Sciatic nerve (tissue), 2 donors: ENCODE results near the gene FLYWCH1. TPM values are rescaled to one million over a fixed set of nuclear protein-coding genes. Genes with fewer than 3 reads are reported as not detected.

ENCODE experiments used
- ATAC-seq: fragments of 200-7000 bp; cut with Tn5 transposase; one replicate; pipeline ENCODE4 v1.9.1; 2020; ENCODE audit warnings: mild to moderate bottlenecking, moderate library complexity
- DNase-seq: peaks from one replicate; pipeline ENCODE4 v3.0.0-alpha.2; 2020; ENCODE audit warnings: low spot score
- intact Hi-C: fragments of 100-400 bp; cut with DNase I; formaldehyde crosslinking; loops from one replicate; pipeline ENCODE4 v1.14.2; 2022
- total RNA-seq: library from RNA; stranded (reverse); fragmentation: NEBNext Ultra II Directional; extraction: Animal tissue kit (Norgen Biotek cat#: 25700); gene quantifications from one replicate; pipeline ENCODE4 v1.2.1, GENCODE V29; 2021
- donor health status: DM: no; HTN: no; CAD: no.
- donor health status: DM: no; HTN: no; CAD: no.

The FLYWCH1 gene
- total RNA-seq, 1 donor from 2014 or later = 72.5 TPM

DNA sequence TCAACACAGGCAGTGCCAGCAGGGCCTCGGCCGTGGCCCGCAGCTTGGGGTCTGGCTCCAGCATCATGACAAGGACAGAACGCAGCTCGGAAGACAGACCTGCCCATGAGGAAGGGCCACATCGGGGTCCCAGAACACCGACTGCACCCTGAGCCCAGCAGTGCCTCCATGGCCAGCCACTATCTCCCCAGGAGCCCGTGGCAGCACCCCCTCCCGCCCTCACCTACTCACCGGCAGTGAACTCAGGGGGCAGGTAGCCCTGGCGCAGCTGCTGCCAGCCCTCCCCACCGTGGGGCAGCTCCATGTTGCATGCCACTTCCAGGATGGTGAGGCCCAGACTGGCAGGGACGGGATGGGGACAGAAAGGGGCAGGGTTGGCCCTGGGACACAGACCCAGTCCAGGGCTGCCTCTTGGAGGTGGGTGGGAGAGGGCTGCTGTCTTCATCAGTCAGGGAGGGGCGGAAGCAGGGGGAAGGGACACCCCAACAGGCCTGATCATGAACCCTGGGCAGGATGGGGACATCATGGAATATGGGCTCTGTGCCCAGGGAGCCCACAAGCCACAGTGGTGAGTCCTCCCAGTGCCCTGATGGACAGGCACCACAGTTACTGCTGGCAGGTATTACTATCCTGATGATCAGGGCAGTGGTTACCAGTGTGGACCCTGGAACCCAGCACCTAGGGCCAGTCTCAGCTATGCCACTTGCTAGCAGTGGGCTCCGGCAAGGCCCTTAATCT is 62.8 kb downstream of the FLYWCH1 start:
- ATAC-seq (no peak), DNase-seq (no peak)
- intact Hi-C loops = no loop called here

DNA sequence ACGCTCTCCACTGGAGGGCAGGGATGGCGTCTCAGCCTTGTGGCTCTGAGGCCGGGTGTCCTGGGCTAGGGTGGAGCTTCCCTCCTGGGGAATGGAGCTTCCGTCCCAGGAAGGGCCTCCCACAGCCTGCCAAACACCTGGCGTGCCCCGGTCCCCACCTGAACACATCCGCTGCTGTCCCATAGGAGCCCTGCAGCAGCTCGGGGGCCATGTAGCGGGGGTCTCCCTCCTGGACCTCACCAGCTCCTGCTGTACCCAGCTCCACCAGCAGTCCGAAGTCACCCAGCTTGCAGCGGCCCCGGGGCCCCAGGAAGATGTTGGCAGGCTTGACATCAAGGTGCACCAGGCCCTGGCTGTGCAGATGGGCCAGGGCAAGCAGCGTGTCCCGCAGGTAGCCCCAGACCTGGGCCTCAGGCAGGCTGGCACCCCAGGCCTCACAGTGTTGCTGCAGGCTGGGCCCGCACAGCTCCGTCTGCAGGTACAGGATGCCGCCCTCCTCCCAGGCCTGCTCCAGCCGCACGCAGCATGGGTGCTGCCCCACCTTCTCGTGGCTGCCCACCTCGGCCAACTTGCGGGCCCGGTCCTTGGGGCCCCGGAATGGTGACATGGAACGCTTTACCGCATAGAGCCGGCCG is 63.5 kb downstream of the FLYWCH1 start:
- ATAC-seq (no peak), DNase-seq (no peak)
- intact Hi-C loops = no loop called here

DNA sequence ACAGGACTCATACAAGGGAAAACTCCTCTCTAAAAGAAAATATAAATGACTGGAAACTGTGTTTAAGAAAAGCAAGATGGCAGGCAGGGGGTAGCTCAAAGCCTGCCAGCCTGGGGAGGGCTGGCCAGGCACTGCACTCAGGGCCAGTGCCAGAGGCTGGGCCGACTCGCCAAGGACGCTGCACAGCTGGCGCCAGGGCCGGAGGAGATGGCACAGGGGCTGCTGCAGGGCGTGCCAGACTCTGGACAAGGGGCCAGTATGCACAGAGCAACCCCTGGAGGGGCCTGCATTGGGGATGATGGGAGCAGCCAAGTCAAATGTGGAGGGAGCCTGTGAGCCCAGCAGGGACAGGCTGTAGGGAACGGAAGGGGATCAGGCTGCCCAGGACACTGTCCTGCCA is 64.5 kb downstream of the FLYWCH1 start:
- ATAC-seq = no peak
- no peak for DNase-seq
- intact Hi-C loops = no loop called here

DNA sequence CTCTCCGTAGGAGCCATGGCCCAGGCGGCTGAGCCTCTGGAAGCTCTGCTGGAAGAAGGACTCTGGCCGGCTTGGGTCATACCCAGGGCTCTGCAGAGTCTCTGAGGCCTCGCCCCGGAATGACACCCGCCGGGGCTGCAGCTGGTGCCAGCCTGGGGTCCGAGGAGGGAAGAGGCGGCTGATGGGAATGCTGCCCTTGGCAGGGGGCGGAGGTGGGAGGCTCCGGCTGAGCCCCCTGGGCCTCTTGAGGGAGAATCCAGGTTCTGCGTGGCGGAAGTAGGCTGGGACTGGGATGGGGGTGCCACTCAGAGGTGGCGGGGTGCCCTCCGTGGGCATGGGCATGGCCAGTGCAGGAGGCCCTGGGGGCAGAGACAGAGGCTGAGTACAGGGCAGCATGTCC is 64.9 kb downstream of the FLYWCH1 start:
- intact Hi-C loops = no loop called here
- no peak for DNase-seq
- no peak for ATAC-seq

DNA sequence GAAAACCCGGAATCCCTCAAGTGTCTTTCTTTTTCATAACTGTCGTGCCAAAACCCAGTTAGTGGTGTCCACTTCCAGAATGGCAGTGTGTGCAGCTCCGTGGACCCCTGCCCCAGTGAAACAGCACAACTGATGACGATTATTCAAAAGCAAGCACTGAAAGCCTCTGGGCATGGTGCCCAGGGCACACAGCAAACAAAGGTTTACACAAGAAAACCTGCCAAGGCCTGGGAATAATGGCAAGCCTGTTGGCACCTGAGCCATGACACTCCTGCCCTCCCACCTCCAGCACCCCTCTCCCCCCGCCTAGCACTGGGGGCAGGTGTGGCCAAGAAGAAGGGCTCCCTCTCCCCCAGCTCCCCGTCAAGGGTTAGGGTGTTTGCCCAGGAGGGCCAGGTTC is 65.7 kb downstream of the FLYWCH1 start:
- DNase-seq (no peak), ATAC-seq (no peak)
- intact Hi-C loops = no loop called here

DNA sequence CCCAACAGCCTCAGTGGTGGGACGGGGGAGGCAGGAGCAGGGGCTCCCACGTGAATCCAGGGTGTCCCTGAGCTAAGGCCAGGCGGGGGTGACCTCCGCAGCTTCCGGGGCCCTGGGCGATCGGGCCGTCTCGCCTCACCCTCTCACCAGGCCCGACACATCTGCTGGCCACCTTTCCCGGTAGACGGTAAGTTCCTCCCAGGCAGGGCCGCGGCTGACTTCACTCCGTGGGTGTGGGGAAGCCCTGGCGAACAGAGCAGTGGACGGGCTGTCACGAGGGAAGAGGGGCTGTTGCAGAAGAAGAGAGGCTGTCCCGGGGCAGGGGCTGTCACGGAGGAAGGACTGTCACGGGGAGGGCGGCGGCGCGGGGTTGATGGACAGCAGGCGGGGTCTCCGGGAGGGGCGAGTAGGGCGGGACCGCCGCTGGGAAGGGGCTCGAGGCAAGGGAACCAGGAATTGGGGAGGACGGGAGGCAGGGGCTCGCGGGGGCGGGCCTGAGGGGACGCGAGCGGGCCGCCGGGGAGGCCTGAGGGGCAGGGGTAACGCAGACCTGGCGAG is 68.0 kb downstream of the FLYWCH1 start:
- intact Hi-C loops = no loop called here
- no peak for DNase-seq
- ATAC-seq = no peak

DNA sequence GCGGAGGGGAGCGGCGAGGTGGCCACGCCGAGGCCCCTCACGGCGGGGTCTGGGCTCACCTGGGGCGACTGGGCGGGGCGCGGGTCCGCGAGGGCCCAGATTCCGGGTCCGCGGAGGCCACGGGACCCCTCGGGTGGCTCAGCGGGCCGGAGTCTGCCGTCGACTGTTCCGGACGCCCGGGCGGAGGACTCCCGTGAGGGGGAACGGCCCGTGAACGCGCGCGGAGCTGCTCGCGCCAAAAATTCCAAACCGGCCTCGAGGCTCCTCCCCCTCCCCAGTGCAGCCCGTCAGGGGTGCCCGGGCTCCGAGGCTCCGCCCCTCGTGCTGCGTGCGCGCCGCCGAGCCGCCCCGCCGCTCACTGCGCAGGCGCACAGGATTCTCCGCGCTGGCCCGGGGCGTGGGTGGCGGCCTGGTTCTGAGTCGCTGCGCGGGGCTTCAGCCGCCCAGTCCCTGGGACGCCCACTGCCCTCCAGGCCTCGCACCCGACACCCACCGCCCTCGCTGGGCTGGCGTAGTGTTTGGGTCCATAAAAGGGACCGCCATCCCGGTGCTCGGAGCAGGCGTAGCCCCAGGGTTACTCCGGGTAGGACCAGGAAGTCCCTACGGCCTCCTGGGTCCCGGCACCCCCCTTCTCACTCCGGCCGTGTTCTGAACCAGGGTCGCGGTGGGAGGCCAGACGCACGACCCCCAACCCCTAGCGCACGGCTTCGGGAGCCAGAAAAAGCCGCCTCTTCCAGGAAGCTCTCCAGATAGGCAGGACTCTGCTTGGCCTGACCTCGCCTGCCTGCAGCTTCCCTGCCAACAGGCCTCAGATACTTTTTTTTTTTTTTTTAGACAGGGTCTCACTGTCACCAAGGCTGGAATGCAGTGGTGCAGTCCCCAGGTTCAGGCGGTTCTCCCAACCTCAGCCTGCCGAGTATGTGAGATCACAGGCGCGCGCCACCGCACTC is 68.8 kb downstream of the FLYWCH1 start, which contains the start of gene PKMYT1:
TSS of gene PKMYT1 (minus strand) at position 220 of the 950 bp plus-strand sequence. CDS start 789 bp downstream, outside the sequence.
- DNase-seq (peak; percentile 95), ATAC-seq (peak; percentile 95)
- intact Hi-C loops = no loop called here

DNA sequence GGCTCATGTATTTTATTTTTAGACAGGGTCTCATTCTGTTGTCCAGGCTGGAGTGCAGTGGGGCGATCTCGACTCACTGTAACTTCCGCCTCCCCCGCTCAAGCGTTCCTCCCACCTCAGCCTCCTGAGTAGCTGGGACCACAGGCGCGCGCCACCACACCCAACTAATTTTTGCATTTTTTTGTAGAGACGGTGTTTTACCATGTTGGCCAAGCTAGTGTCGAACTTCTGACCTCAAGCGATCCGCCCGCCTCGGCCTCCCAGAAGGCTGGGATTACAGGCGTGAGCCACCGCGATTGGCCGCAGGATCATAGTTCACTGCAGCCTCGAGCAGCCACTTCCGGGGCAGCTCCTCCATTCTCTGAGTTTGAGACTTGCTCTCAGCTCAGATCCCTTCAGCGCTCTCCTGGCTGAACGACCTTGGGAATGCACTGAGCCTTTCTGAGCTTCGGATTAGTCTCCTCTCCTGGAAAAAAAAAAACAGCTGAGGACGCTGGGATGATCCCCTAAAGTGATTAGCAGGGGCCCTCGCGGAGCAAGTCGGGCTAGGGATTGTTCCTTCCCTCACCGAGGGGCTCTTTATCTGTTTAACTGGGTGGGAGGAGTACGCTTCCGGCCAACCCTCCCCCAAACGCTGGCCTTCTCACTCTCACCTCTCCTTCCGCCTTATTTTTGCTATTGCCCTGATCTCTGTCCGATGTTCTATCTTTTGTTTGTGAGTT is 69.6 kb downstream of the FLYWCH1 start:
- intact Hi-C loops = no loop called here
- ATAC-seq = no peak
- DNase-seq = no peak

DNA sequence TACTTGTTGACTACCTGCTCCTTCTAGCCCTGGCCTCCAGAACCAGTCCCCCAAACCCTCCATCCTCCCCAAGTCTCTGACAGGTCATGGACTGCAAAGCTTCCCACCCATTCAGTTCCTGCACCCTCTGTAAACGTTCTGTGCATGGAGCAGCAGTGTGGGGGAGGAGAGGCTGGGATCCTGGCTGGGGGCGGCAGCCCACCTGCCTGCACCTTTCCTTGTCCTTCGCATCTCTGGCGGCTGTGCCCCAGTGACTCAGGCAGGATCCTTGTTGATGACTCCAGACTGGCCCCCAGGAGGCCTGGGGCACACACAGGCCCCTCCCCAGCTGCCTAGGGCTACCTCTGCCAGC is 70.1 kb downstream of the FLYWCH1 start:
- intact Hi-C loops = no loop called here
- DNase-seq (no peak), ATAC-seq (no peak)

DNA sequence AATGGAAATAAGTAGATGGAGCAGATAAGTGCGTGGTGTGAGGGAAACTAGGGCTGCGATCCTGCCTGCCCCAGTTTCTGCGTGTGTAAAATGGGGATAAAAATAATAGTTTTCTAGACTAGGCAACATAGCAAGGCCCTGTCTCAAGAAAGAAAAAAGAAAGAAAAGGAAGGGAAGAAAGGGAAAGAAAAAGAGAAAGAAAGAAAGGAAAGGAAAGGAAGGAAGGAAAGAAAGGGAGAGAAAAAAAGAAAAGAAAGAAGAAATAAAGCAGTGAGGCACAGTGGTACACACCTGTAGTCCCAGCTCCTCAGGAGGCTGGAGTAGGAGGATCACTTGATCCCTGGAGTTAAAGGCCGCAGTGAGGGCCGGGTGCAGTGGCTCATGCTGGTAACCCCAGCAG is 70.7 kb downstream of the FLYWCH1 start:
- DNase-seq = no peak
- no peak for ATAC-seq
- intact Hi-C loops = no loop called here

DNA sequence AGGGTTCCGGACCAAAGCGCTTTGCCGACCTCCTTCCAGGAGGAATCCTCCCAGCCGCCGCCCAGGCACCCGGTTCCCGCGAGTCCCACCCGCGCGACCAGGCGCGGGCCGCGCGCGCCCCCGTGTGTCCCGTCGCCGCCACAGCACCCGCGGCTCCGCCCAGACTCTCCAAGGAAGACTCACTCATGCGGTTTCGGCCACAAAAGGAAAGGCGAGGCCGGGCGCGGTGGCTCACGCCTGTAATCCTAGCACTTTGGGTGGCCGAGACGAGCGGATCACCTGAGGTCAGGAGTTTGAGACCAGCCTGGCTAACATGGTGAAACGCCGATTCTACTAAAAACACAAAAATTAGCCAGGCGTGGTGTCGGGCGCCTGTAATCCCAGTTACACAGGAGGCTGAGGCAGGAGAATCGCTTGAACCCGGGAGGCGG is 72.0 kb downstream of the FLYWCH1 start:
- ATAC-seq (peak; percentile 63), DNase-seq (peak; percentile 86)
- intact Hi-C loops = no loop called here

DNA sequence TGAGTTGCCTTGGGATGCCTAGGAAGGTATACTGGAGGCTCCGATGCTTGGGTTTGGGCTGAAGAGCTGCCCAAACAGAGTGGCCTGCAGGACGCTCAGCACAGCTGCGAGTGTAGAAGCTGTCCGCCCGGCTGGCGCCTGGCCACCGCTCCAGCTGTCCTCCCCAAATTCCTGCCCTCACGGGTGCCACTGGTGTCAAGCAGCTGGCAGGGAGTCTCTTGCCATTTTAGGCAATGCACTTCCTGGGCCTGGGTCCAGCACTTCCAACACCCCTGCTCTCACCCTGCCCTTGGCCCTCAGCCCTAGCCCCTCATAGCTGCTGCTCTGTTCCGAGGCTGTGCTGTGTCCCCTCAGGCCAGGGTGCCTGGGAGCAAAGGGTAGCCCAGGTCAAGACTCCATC is 73.7 kb downstream of the FLYWCH1 start:
- no peak for DNase-seq
- intact Hi-C loops = no loop called here
- no peak for ATAC-seq

DNA sequence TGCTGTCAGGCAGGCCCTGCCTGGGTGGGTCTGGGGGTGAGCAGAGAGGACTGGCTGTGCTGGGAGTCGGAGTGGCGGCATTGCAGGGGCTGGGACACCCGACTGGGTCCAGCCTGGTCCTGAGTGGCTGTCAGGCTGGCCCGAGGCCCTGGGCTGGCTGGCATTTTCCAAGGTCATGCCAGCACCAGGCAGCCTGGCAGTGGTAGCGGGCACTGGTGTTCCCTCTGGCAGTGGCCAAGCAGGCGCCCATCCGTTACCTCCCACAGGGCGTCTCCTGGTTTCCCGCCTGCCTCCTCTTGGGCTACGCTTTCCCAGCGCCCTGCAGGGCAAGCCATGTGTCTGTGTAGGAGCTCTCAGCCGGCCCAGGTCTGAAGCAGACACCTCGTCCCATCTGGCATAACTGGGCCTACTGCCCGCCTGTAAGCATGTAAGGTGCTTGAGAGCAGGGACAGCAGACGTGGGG is 74.2 kb downstream of the FLYWCH1 start:
- intact Hi-C loops = no loop called here
- ATAC-seq (no peak), DNase-seq (no peak)

DNA sequence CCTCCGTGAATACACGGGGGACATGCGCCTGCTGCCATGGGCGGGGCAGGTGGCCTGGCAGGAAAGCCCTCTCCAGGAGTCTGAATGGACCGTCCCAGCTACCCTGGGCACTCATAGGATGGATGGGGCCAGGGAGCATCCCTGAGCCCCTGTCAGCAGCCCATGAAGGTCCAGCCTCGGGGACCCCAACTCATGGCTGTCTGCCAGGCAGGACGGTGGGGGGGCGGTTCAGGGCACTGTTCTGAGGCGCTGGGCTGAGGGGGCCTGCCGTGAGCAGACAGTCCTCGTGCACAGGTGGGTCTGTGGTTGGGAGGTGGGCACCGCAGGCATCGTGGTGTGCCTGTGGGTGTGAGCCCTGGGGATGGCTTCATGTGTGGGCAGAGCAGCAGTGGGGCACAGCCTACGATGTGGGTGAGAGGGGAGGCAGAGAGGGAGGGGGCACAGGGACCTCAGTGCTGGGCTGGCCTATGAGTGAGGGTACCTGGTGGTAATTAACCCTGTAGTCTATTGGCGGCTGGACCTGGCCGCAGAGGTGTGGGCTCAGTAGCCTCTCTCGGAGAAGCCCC is 75.0 kb downstream of the FLYWCH1 start:
- DNase-seq (no peak), ATAC-seq (no peak)
- intact Hi-C loops = no loop called here

DNA sequence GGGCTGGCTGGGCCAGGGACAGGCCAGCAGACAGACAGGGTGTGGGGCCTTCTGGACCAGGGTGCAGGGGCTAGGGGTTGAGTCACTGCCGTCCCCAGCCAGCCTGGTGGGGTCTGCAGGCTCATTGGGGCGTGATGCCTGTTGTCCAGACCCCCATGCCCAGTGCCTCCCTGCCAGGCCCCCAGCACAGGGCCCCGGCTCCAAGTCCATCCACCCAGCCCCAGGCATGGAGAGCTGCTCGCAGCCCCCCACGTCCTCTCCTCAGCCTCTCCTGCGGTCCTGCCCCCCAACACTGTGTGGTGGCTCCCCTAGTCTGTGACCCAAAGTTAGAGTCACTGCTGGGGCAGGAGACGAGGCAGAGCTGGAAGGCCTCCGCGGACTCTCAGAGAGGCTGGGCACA is 75.6 kb downstream of the FLYWCH1 start:
- intact Hi-C loops = no loop called here
- DNase-seq = no peak
- ATAC-seq = no peak

DNA sequence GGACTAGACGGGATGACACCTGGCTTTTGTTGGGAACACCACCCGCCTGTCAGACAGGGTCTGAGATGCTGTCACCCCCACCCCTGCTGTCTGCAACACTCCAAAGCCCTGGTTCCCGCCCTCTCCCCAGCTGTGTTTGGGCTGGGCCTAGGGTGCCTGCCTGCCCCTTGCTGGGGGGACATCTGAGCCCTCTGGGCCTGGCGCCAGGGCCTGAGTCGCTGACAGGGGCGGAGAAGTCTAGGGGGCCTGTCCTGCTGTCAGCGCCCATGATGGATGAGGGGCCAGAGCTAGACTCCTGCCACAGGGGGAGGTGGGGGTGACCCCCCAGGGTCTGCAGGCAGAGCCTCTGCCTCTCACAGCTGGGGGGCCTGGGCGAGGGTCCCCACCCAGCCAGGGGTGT is 76.1 kb downstream of the FLYWCH1 start:
- ATAC-seq (no peak), DNase-seq (no peak)
- intact Hi-C loops = no loop called here

DNA sequence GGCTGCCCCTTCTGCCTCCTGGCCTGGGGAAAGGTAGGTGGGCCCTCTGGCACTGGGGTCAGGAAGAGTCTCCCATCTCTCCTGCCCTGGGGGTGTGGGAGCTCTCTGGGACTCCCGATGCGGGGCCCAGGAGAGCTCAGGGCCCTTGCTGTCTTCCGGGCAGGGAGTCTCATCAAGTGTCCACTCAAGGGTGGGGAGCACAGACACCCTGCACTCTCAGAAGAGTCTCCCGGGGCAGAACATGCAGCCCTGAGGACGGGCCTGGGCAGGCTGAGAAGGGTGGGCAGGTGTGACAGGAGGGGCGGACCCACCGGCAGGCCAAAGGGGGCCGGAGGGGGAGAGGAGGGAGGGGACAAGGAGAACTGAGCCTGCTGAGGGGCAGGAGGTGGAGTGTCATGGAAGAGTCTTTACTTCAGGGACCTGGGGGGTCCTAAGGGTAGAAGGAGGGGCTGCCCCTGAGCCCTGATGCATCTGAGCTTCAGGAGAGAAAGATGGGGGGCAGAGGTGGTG is 76.9 kb downstream of the FLYWCH1 start:
- DNase-seq (no peak), ATAC-seq (no peak)
- intact Hi-C loops = no loop called here

DNA sequence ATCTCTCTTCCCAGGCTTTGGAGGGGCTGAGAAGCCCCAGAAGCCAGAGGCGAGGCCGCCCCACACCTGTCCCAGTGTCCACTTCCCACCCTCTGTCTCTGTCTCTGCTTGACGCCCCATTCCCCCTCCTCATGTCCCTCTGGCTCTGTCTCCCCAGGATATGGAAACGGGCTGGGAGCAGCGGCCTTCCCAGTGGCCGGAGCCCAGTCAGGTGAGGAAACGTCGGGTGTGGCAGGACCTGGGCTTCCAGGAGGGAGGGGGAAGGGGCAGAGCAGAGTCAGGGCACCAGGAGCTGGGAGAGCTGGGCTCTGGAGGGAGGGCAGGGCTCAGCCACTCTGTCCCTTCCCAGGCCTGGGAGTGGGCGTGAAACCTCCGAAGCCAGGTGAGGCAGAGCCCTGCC is 79.2 kb downstream of the FLYWCH1 start:
- no peak for DNase-seq
- intact Hi-C loops = no loop called here
- ATAC-seq = no peak
